ENCODE data around the gene PTS.
A peak's percentile ranks its signal among the peaks of the same experiment; 100 is the strongest.

DNA sequence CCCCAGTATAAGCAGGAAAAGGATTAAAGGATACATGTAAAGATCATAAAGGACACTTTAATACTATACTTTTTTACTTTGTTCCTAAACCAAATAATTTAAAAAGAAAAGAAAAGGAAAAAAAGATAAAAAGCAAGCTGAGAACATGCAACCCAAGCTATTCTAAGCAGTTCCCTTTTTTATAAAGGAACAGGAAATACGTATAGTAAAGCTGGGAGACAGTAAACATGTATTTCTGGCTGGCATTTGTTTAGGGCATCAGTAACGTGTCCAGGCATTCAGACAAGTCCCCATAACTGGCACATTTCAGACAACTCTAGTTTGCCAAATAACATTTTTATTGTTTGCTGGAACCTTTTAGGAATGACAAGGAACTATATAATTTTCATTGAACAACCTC lies 26.0 kb upstream of the PTS start:
- TF ChIP-seq SPI1 (IDR thresholded peaks at IDR 0.05; ENCODE audit: low read depth, low read length): peak; percentile 16; the same call in 1 of the 2 replicates
- TF ChIP-seq POLR2AphosphoS5 (IDR thresholded peaks at IDR 0.05; ENCODE audit: low read depth, low read length): no peak
- TF ChIP-seq TAF1 (IDR thresholded peaks at IDR 0.05; ENCODE audit: low read depth, low read length): no peak
